Lower leg skin (tissue), 4 donors: ENCODE data around the gene RPL35A. TPM values are rescaled to one million over a fixed set of nuclear protein-coding genes. Genes with fewer than 3 reads are reported as not detected.

ENCODE experiments used
- DNase-seq, 2 donors: peaks; one replicate each; pipeline ENCODE4 v3.0.0-alpha.2; 2019; ENCODE audit warnings: low spot score in 2 of 2
- H3K4me3 ChIP-seq: fragments of 200-600 bp; sonication (generic); 2 replicates; pipeline ENCODE4 v1.5.1; 2017; ENCODE audit warnings: mild to moderate bottlenecking, low read depth; ENCODE audit not compliant: poor library complexity, severe bottlenecking
- POLR2A ChIP-seq, 2 donors: fragments of 450-650 bp; IDR thresholded peaks; one replicate each; pipeline ENCODE4 v1.6.1; 2016 to 2017; ENCODE audit warnings: antibody characterized with exemption in 2 of 2, mild to moderate bottlenecking in 1 of 2, moderate library complexity in 1 of 2
- WGBS, 2 donors: methylation state at CpG; one replicate each; pipeline ENCODE4 v1.1.5; 2018; 5-methylcytosine and 5-hydroxymethylcytosine counted together
- intact Hi-C: fragments of 100-400 bp; cut with DNase I; formaldehyde crosslinking; loops from one replicate; pipeline ENCODE4 v1.15.0; 2023; ENCODE audit warnings: low total_unique reads
- total RNA-seq, 4 donors: library from RNA; depleted of rRNA; stranded (reverse); fragments of >200 nt; gene quantifications; one replicate each; pipeline ENCODE4 v1.1.0, GENCODE V29; 2016
- TF ChIP-seq, protein P1 (sequence below), 3 donors: fragments of 450-650 bp; IDR thresholded peaks; one replicate each; pipeline ENCODE4 v1.5.1; 2016; ENCODE audit warnings: antibody characterized with exemption in 3 of 3, mild to moderate bottlenecking in 3 of 3, moderate library complexity in 2 of 3

The RPL35A gene
- total RNA-seq, 4 donors from 2014 or later = 667 to 1,167 (median 835) TPM

GRCh38 chr3:197951392-197951990 is 1.5 kb downstream of the RPL35A start:
- no peak for TF ChIP-seq POLR2A (IDR thresholded peaks at IDR 0.05)
- TF ChIP-seq, protein P1, sequence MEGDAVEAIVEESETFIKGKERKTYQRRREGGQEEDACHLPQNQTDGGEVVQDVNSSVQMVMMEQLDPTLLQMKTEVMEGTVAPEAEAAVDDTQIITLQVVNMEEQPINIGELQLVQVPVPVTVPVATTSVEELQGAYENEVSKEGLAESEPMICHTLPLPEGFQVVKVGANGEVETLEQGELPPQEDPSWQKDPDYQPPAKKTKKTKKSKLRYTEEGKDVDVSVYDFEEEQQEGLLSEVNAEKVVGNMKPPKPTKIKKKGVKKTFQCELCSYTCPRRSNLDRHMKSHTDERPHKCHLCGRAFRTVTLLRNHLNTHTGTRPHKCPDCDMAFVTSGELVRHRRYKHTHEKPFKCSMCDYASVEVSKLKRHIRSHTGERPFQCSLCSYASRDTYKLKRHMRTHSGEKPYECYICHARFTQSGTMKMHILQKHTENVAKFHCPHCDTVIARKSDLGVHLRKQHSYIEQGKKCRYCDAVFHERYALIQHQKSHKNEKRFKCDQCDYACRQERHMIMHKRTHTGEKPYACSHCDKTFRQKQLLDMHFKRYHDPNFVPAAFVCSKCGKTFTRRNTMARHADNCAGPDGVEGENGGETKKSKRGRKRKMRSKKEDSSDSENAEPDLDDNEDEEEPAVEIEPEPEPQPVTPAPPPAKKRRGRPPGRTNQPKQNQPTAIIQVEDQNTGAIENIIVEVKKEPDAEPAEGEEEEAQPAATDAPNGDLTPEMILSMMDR (IDR thresholded peaks at IDR 0.05) = no peak
- DNase-seq = no peak
- no peak overlapping the region for H3K4me3 ChIP-seq
- WGBS, 2 donors = 83 to 88% methylated on average over 21 of the region's 21 CpGs
- intact Hi-C loops = no loop called here

- no peak overlapping the region for H3K4me3 ChIP-seq
- WGBS, 2 donors = 90 to 93% methylated on average over 9 of the region's 9 CpGs
- no peak for DNase-seq
- intact Hi-C loops = no loop called here
- TF ChIP-seq, protein P1 (IDR thresholded peaks at IDR 0.05) = no peak
- no peak for TF ChIP-seq POLR2A (IDR thresholded peaks at IDR 0.05)
Measured at GRCh38 chr3:197952440-197952839, 2.5 kb downstream of the RPL35A start.

DNA sequence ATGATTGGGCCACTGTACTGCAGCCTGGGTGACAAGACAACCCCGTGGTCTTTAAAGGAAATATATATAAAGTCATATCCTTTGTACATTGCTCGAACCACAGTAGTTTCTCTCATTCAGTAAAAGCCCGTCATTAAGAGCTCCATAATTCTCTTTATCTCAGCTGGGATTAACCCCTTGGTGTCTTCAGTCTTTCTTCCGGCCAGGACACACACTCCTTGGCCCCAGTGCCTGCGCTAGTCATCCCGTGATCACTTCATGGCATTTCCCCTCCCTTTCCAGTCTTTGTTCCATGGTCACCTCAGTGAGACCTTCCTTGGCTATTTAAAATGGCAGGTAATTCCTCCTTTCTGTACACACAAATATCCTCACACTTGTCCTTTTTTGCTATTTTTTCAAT is 3.3 kb downstream of the RPL35A start:
- H3K4me3 ChIP-seq = no peak overlapping the region
- 69% methylated on average over 6 of the region's 6 CpGs for WGBS, 2 donors
- DNase-seq = no peak
- TF ChIP-seq, protein P1 (IDR thresholded peaks at IDR 0.05) = no peak
- no peak for TF ChIP-seq POLR2A (IDR thresholded peaks at IDR 0.05)
- intact Hi-C loops = no loop called here

GRCh38 chr3:197953881-197954280 is 3.9 kb downstream of the RPL35A start:
- H3K4me3 ChIP-seq = no peak overlapping the region
- intact Hi-C loops = no loop called here
- 71 to 73% methylated on average over 7 of the region's 7 CpGs for WGBS, 2 donors
- TF ChIP-seq POLR2A (IDR thresholded peaks at IDR 0.05) = no peak
- TF ChIP-seq, protein P1 (IDR thresholded peaks at IDR 0.05) = no peak
- DNase-seq = no peak

DNA sequence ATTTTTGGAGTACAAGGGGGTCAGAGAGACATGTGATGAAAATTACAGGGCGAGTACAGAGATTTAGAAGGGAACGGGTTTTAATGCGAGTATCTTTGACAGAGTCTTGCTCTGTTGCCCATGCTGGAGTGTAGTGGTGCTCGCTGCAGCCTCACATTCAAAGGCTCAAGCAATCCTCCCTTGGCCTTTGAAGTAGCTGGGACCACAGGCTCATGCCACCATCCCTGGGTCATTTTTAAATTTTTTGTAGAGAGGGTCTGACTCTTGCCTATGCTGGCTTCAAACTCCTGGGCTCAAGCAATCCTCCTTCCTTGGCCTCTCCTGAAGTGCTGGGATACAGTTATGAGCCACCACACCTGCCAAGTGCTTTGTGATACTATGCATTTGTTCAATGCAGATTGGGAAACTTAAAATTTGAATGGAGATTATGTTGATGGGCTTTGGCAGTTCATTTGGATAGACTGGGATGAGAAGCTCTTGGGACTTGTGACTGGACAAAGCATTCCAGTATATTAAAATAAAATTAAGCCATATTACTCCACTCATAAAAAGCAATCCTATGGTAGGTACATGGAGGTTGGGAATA is 6.0 kb downstream of the RPL35A start:
- TF ChIP-seq POLR2A (IDR thresholded peaks at IDR 0.05) = no peak
- TF ChIP-seq, protein P1 (IDR thresholded peaks at IDR 0.05) = no peak
- intact Hi-C loops = no loop called here

DNA sequence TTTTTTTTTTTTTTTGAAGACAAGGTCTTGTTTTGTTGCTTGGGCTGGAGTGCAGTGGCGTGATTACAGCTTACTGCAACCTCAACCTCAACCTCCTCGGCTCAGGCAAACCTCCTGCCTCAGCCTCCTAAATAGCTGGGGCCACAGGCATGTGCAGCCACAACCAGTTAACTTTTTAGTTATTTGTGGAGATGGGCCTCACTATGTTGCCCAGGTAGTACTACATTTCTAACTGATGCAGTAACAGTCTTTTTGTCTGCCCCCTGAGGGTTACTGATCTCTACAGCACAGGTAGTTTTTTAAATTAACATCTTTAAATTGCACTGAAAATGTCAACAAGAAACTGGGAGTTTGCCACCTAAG is 6.6 kb downstream of the RPL35A start:
- no peak for TF ChIP-seq POLR2A (IDR thresholded peaks at IDR 0.05)
- TF ChIP-seq, protein P1 (IDR thresholded peaks at IDR 0.05) = no peak
- intact Hi-C loops = no loop called here
- H3K4me3 ChIP-seq = no peak overlapping the region
- DNase-seq = no peak
- WGBS, 2 donors = 92 to 95% methylated on average over 2 of the region's 2 CpGs

More for the DNA sequence above, 6.0 kb downstream of the RPL35A start:
- DNase-seq = no peak
- 86 to 91% methylated on average over 4 of the region's 4 CpGs for WGBS, 2 donors
- no peak overlapping the region for H3K4me3 ChIP-seq
